HG03565 (cell line): ENCODE results near the gene LHFPL4.
"Not testable (repeated sequence)": the region's sequence is repeated elsewhere in the genome, so short reads cannot be mapped to it uniquely, and the experiment has no call there.

ENCODE experiments used
- ATAC-seq: cut with Tn5 transposase; IDR thresholded peaks from one replicate; pipeline ENCODE4 v1.9.1; 2021; ENCODE audit warnings: mild to moderate bottlenecking, moderate library complexity; ENCODE audit not compliant: unreplicated experiment

The LHFPL4 gene

GRCh38 chr3:9553021-9553947 lies at the start of gene LHFPL4:
Gene LHFPL4, minus strand, starts transcription at chr3:9553822. Its CDS starts 1,143 bp downstream, at chr3:9552679.
- no peak for ATAC-seq

GRCh38 chr3:9602620-9603019 lies 49.0 kb upstream of the LHFPL4 start:
- no peak for ATAC-seq

DNA sequence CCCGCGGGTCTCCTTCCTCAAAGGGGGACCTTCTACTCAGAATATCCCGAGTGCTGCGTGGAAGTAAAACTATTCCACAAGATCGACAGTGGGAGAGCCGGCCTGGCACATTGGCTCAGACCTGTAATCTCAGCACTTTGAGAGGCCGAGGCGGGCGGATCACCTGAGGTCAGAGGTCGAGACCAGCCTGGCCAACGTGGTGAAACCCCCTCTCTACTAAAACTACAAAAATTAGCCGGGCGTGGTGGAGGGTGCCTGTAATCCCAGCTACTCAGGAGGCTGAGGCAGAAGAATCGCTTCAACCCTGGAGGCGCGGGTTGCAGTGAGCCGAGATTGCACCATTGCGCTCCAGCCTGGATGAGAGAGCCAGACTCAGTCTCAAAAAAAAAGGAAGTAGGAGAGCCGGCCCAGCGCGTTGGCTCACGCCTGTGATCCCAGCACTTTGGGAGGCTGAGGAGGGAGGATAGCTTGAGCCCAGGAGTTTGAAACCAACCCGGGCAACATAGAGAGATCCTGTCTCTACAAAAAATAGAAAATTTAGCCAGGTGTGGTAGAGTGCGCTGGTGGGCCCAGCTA lies 47.5 kb upstream of the LHFPL4 start:
- not testable (repeated sequence) for ATAC-seq

- ATAC-seq, result no peak
Observed at GRCh38 chr3:9600597-9600996, 47.0 kb upstream of the LHFPL4 start.

- ATAC-seq, result no peak
Observed at GRCh38 chr3:9598783-9599387, 45.3 kb upstream of the LHFPL4 start.

- no peak for ATAC-seq
Observed at GRCh38 chr3:9595877-9596276, 42.3 kb upstream of the LHFPL4 start.

DNA sequence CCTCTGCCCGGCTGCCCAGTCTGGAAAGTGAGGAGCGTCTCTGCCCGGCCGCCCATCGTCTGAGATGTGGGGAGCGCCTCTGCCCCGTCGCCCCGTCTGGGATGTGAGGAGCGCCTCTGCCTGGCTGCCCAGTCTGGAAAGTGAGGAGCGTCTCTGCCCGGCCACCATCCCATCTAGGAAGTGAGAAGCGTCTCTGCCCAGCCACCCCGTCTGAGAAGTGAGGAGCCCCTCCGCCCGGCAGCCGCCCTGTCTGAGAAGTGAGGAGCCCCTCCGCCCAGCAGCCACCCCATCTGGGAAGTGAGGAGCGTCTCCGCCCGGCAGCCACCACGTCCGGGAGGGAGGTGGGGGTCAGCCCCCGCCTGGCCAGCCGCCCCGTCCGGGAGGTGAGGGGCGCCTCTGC lies 38.2 kb upstream of the LHFPL4 start:
- ATAC-seq, result not testable (repeated sequence)

GRCh38 chr3:9590282-9590791 lies 36.7 kb upstream of the LHFPL4 start:
- no peak for ATAC-seq

- ATAC-seq, result no peak
Observed at GRCh38 chr3:9583792-9584191, 30.2 kb upstream of the LHFPL4 start.

GRCh38 chr3:9583371-9583770 lies 29.7 kb upstream of the LHFPL4 start:
- ATAC-seq, result no peak

- ATAC-seq, result no peak
Observed at GRCh38 chr3:9582332-9582731, 28.7 kb upstream of the LHFPL4 start.

DNA sequence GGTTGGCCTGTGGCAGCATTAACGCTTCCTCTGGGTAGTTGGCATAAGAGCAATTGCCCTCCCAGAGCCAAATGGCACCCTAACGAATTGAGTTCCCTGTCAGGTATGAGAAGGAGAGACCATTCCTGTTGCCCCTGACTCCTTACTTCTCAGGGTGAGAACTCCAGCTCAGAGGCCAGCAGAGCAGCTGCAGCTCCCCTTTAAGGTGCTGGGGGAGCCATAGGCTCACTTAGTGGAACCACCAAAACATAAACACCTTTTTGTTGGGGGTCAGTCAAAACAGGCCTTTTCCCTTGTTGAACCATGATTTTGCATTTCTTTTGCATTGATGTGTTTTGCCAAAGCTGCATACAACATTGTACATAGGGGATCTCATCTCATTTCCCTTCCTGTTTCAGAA lies 28.1 kb upstream of the LHFPL4 start:
- ATAC-seq, result no peak

DNA sequence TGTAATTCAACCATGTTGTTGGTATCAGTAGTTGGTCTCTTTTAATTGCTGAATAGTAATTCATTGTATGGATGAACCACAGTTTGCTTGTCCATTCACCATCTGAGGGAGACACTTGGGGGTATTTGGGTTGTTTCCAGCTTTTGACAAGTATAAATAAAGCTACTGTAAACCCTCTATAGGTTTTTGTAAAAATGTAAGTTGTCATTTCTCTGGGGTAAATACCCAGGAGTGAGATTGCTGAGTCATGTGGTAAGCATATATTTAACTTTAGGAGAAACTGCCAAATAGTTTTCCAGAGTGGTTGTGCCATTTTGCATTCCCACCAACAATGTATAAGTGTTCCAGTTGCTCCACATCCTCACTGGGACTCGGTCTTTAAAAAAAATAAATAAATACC lies 15.4 kb upstream of the LHFPL4 start:
- ATAC-seq, result no peak

GRCh38 chr3:9565316-9565715 lies 11.7 kb upstream of the LHFPL4 start:
- ATAC-seq, result no peak

DNA sequence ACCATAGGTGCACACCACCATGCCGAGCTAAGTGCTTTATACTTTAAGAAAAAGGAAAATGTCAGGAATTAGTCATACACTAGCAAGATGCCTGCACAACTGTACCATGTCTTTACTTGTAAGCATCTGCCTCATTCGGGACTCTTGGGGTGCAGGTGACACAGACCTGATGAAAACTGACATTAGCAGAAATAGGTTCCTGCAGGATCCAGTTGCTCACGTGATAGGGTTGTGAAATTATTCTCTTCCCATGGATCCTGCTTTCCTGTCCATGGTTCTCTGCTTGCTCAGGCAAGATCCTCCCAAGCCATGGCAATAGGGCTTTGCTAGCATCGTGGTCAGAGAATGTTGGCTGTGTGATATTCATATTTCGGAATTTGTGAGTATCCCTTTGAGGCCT lies 10.2 kb upstream of the LHFPL4 start:
- ATAC-seq, result no peak

DNA sequence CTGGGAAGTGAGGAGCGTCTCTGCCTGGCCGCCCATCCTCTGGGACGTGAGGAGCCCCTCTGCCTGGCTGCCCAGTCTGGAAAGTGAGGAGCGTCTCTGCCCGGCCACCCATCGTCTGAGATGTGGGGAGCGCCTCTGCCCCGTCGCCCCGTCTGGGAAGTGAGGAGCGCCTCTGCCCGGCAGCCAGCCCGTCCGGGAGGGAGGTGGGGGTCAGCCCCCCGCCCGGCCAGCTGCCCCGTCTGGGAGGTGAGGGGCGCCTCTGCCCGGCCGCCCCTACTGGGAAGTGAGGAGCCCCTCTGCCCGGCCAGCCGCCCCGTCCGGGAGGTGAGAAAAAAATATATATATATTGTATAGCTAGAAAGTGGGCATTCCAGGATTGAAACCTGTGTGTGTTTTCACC lies 6.4 kb upstream of the LHFPL4 start:
- ATAC-seq, result not testable (repeated sequence)

- no peak for ATAC-seq
Observed at GRCh38 chr3:9553948-9554513, 409 bp upstream of the LHFPL4 start.

DNA sequence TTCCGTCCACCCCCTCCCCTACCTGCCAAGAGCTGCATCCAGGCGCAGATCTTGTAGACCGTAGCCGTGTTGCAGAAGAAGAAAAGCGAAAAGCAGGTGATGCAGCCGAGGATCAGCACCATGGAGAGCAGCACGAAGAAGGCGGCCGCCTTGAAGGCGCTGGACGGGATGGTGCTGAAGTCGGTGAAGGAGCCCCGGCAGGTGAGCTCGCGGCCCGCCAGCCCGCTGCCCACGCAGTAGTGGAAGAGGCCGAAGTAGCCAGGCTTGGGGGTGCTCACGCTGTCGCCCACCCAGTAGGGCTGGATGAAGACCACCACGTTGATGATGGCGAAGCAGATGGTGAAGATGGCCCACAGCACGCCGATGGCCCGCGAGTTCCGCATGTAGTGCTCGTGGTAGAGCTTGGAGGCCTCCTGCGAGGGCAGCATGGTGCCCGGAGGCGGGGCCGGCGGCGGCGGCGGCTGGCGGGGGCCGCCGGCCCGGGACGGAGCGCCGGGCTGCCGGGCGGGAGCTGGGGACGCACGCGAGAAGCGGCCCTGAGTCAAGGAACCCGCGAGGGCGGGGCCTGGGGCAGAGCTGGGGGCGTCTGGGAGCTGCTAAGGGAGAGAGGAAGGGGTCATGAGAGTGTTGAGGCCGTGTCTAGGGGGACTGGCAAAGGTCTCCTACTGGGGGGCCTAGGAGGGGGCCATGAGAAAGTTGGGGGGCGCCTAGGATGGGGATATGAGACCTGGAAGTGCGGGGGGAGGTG lies 1.2 kb downstream of the LHFPL4 start:
- no peak for ATAC-seq

DNA sequence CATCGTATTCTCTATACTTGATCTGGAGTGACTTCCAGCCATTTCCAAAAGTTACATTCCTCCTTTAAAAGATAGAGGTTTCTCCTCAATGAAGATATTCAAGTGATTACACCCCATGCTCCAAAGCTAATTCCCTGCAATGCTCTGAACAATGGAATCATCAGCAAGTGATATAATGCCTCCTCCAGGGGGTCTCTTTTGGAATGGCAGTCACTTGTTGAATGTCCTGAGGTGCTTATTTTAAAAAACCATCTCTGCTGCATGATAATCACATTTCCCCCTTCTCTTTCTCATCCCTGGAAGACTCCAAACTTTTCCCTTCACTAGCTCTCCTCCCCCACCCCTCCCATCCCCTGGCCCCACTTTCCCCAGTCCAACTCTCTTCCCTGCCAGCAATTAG lies 2.6 kb downstream of the LHFPL4 start:
- no peak for ATAC-seq

DNA sequence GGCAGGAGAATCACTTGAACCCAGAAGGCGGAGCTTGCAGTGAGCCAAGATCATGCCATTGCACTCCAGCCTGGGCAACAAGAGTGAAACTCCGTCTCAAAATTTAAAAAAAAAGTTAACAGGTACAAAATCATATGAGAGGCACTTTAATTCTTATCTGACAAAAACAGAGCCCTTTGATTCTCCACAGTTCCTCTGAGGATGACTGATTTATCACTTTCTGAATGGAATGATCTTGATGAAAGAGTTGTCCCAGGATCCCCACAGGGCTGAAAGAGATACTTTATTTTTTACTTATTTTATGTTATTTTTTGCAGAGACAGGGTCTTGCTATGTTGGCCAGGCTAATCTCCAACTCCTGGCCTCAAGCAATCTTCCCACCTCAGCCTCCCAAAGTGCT lies 4.0 kb downstream of the LHFPL4 start:
- no peak for ATAC-seq

- no peak for ATAC-seq
Observed at GRCh38 chr3:9548991-9549390, 4.6 kb downstream of the LHFPL4 start.
